Left cardiac atrium (tissue), 4 donors: ENCODE data around the gene TOR3A. TPM values are rescaled to one million over a fixed set of nuclear protein-coding genes. Genes with fewer than 3 reads are reported as not detected.

Experiments
- ATAC-seq, 2 donors: fragments of 200-7000 bp; cut with Tn5 transposase; one replicate each; pipeline ENCODE4 v1.9.1; 2020; ENCODE audit warnings: mild to moderate bottlenecking in 2 of 2, moderate library complexity in 2 of 2
- DNase-seq: peaks from one replicate; pipeline ENCODE4 v3.0.0-alpha.2; 2020
- intact Hi-C, 2 donors: fragments of 100-400 bp; cut with DNase I; formaldehyde crosslinking; loops; one replicate each; pipeline versions ENCODE4 v1.14.1 to v1.15.1; 2022 to 2023
- total RNA-seq, 2 donors: library from RNA; stranded (reverse); fragmentation: NEBNext Ultra II Directional; extraction: Animal tissue kit (Norgen Biotek cat#: 25700); gene quantifications; one replicate each; pipeline ENCODE4 v1.2.1, GENCODE V29; 2021
- donor health status: DM: no; HTN: yes; CAD: no.
- donor health status: DM: no; HTN: yes; CAD: no; lungs with severe emphysema.
- donor health status: DM: yes; HTN: yes; CAD: no.
- donor health status: Dilated cardiomyopathy.

Gene TOR3A
- total RNA-seq, 2 donors from 2014 or later = 12.7 to 12.9 TPM

- ATAC-seq (peak in 1 of 2 donors; percentile 79), DNase-seq (no peak)
- intact Hi-C loops = no loop called here
Observed at GRCh38 chr1:179058487-179059483, 23.1 kb upstream of the TOR3A start.

- DNase-seq (no peak), ATAC-seq (no peak)
- intact Hi-C loops = no loop called here
Observed at GRCh38 chr1:179061360-179062282, 20.2 kb upstream of the TOR3A start.

- ATAC-seq (no peak), DNase-seq (no peak)
- intact Hi-C loops = no loop called here
Observed at GRCh38 chr1:179066471-179066870, 15.4 kb upstream of the TOR3A start.

DNA sequence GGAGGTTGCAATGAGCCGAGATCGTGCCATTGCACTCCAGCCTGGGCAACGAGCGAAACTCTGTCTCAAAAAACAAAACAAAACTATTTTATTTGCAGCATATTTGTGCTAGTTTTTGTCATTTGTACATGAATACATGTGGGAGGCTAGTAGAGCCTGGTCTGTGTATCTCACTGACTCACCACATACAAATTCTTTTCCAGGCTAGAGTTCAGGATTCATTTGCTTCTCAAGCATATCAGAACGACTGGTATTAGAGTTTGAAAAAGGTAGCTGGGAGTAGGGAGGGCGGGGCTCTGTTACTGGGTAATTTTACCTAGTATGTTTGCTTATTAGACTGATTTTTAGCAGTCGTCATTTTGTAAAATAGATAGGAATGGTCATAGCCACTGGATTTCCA lies 4.5 kb upstream of the TOR3A start:
- intact Hi-C loops = loop anchor here in 1 of 2 donors (10.0 kb wide), 1 partner anchor 287 kb away; the partner anchor contains the start of gene AXDND1
- DNase-seq (no peak), ATAC-seq (no peak)

DNA sequence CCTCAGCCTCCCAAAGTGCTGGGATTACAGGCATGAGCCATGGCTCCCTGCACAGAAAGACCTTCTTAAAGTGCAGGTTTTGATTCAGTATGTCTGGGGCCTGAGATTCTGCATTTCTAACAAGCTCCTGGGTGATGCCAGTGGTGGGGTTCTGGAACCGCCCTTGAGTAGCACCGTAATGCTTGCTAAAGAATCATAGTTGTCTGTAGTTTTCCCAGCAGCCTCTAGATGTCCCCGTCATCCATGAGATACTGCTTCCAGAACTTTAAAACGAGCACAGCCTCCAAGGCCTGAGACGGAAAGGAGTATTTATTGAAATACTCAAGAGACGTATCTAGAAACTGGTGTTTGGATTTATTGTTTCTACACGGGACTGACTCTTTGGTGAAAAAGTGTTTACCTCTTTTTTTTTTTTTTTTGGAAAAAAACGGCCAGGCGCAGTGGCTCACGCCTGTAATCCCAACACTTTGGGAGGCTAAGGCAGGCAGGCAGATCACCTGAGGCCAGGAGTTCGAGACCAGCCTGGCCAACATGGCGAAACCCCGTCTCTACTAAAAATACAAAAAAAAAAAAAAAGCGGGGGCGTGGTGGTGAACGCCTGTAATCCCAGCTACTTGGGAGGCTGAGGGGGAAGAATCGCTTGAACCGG lies 2.6 kb upstream of the TOR3A start:
- DNase-seq (no peak), ATAC-seq (peak in 1 of 2 donors; percentile 17)
- intact Hi-C loops = loop anchor here in 1 of 2 donors (10.0 kb wide), 1 partner anchor 286 kb away; the partner anchor contains the start of gene AXDND1

DNA sequence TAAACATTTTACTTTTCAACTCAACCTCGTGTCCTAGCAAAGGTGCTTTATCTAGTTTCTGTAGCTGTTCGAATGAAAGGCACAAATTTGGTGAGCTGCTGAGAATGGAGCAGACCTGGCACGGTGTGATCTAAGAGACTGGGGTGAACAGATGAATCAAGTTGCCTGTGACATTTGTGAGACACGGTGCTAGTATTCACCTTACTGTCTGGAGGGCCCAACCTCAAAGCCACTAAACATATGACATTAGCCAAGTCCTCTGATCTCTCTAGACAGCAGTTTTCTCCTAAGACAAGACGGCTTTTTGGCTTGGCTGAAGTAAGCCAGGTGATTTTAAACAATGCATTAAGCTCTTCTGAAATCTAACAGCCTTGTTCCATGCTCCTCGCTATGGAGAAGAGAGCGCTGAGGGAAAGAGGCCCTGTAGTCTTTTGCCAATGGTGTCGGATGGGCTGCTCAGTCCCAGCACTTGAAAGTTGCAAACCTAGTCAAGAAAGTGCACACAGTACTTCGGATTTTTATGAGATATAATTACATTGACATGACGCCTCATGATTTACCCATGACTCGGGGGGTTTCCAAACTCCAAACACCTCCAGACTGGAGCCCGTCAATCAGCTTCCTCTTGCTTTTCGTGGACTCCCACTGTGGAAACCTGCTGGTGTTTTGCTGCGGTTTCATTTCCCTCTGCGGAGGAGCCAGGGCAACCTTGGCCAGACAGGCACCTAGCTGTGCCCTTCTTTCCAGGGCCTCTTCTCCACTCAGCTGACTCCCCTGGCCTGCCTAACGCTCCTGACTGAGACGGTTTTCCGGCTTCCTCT lies 794 bp upstream of the TOR3A start:
- DNase-seq (peak; percentile 36), ATAC-seq (no peak)
- intact Hi-C loops = loop anchor here (2.0 to 10.0 kb wide), 3 partner anchors 112 to 288 kb away; no protein-coding TSS in a partner anchor

GRCh38 chr1:179082333-179082998 lies 596 bp downstream of the TOR3A start:
- ATAC-seq (peak; percentile 50 to 56), DNase-seq (peak; percentile 47)
- intact Hi-C loops = loop anchor here in 1 of 2 donors (10.0 kb wide), 1 partner anchor 112 kb away; no protein-coding TSS in a partner anchor

- intact Hi-C loops = loop anchor here in 1 of 2 donors (10.0 kb wide), 1 partner anchor 112 kb away; no protein-coding TSS in a partner anchor
- ATAC-seq = no peak
- DNase-seq = no peak
Observed at GRCh38 chr1:179082999-179083335, 1.1 kb downstream of the TOR3A start.

DNA sequence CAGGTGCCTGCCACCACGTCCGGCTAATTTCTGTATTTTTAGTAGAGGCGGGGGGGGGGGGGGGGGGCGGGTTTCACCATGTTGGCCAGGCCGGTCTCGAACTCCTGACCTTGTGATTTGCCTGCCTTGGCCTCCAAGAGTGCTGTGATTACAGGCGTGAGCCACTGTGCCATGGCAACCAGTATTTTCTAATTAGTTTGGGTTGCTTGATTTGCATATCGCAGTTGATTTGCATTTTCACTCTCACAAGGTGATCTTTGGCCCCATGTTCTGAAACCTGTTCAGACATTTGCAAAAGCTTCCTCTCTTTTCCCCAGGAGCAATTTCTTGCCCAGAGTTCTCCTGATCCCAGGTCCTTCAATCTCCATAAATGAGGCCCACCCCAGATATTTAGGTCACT lies 1.7 kb downstream of the TOR3A start:
- intact Hi-C loops = loop anchor here in 1 of 2 donors (10.0 kb wide), 1 partner anchor 111 kb away; no protein-coding TSS in a partner anchor
- no peak for ATAC-seq
- no peak for DNase-seq

DNA sequence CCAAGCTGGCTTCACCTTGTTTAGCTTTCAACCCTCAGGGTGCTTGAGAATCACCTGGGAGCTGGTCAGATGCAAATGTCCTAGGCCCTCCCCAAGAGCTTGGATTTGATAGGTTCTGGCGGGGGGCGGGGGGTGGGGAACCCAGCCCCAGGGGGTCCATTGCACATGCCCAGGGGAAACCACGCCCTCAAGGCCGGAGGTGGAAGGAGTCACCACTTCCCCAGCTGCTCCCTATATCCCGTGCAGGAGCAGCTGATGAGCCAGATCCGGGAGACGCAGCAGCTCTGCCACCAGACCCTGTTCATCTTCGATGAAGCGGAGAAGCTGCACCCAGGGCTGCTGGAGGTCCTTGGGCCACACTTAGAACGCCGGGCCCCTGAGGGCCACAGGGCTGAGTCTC lies 5.8 kb downstream of the TOR3A start:
- intact Hi-C loops = loop anchor here in 1 of 2 donors (10.0 kb wide), 1 partner anchor 107 kb away; no protein-coding TSS in a partner anchor
- no peak for DNase-seq
- ATAC-seq = no peak

GRCh38 chr1:179089827-179090482 lies 8.1 kb downstream of the TOR3A start:
- DNase-seq (no peak), ATAC-seq (no peak)
- intact Hi-C loops = loop anchor here in 1 of 2 donors (10.0 kb wide), 1 partner anchor 105 kb away; no protein-coding TSS in a partner anchor

DNA sequence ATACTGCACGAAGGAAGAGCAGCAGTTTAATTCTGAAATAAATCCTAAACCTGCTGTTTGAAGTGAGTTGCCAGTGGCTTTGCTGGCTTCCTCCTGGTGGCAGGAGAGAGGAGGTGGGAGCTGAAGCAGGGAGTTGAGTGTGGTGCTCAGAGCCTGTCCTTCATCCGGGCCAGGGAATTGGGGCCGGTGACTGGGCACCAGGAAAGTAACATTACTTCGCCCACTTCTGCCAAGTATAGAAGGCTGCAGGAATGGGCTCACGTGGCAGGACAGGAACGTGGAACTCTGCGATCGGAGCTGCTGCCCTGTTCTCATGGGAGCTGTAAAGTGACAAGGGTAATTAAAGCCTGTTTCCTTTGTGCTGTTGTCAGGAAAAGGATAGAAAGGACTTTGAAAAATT lies 8.7 kb downstream of the TOR3A start:
- DNase-seq (no peak), ATAC-seq (peak in 1 of 2 donors; percentile 17)
- intact Hi-C loops = no loop called here

- DNase-seq (no peak), ATAC-seq (no peak)
- intact Hi-C loops = no loop called here
Observed at GRCh38 chr1:179090923-179091322, 9.1 kb downstream of the TOR3A start.

- peak; percentile 61 for DNase-seq
- intact Hi-C loops = no loop called here
- peak; percentile 71 to 88 for ATAC-seq
Observed at GRCh38 chr1:179091691-179092165, 9.9 kb downstream of the TOR3A start.

DNA sequence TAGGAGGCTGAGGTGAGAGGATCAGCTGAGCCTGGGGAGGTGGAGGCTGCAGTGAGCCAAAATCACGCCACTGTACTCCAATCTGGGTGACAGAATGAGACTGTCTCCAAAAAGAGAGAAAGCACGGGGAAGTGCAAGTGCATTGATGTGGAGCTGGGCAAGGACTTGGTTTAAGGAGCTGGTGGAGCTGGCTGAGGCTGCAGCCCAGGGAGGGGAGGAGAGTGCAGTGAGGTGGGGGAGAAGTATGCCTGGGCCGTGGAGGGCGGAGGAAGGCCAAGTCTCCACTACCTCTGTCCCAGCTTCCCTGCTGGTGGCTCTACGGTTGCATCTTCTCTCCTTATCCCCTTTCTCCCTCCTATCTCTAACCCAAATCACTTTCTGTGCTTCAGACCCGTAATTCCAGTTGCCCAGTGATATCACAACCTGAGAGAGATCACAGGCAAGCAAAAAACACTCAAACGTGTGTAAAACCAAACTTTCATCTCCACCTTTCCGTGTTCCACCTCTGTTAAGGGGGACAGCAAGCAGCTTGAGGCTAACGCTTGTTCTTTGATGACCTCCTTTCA lies 11.1 kb downstream of the TOR3A start:
- DNase-seq = no peak
- ATAC-seq = no peak
- intact Hi-C loops = no loop called here

- intact Hi-C loops = no loop called here
- ATAC-seq (no peak), DNase-seq (no peak)
Observed at GRCh38 chr1:179094818-179095217, 12.9 kb downstream of the TOR3A start.
